ENCODE data around the gene NMS. TPM values are rescaled to one million over a fixed set of nuclear protein-coding genes. Genes with fewer than 3 reads are reported as not detected.

NMS gene
- total and polyA plus RNA-seq, 2 of the 13 experiments (the other 11 are each of a cell fraction or from before 2014, with no cell fraction given), result not detected

- in situ Hi-C loops (cut with HindIII; ENCODE audit: extremely low pct_ligation_motif_present, low pct_unique_long_range_greater_than_20kb), result no loop called here
- Histone ChIP-seq H3K4me3 (replicated peaks in 1 of 3; ENCODE audit: insufficient read depth in 1 of 3, low read depth in 2 of 3, low read length in 3 of 3) (no peak overlapping the region), H3K4me2 (ENCODE audit: low read depth, low read length) (no peak overlapping the region), H2AFZ (ENCODE audit: low read length) (no peak overlapping the region), H3K27me3 (ENCODE audit: control insufficient read depth in 1 of 2, insufficient read depth in 2 of 2, low read length in 2 of 2) (peaks cover 3% of the 10 kb centered on the region in 2 experiments; a peak in 2 of 5 replicates), H3K27ac (ENCODE audit: extremely low read length, insufficient read depth, low read length) (no peak overlapping the region), H3K79me2 (ENCODE audit: insufficient read depth, low read length) (no peaks in the 10 kb centered on the region), H4K20me1 (ENCODE audit: insufficient read depth, low read length) (no peaks in the 10 kb centered on the region), H3K9me3 (ENCODE audit: low read length) (no peaks in the 10 kb centered on the region), H3K4me1 (ENCODE audit: insufficient read depth, low read length) (no peaks in the 10 kb centered on the region), H3K9ac (ENCODE audit: insufficient read depth, low read depth, low read length) (no peak overlapping the region), H3K36me3 (replicated peaks in 1 of 2; ENCODE audit: control insufficient read depth in 1 of 2, insufficient read depth in 2 of 2, low read length in 2 of 2) (no peaks in the 10 kb centered on the region)
- FAIRE-seq, result no peak
- TF ChIP-seq MAZ (IDR thresholded peaks at IDR 0.05; ENCODE audit: borderline replicate concordance, low read depth, low read length), result no peak
- no peak for TF ChIP-seq MAZ (CRISPR knock-in tag; IDR thresholded peaks at IDR 0.05; ENCODE audit: low read depth)
- no peak for TF ChIP-seq TFAP4 (IDR thresholded peaks at IDR 0.05; ENCODE audit: borderline replicate concordance, low read depth)
- no peak for TF ChIP-seq ZNF792 (CRISPR knock-in tag; IDR thresholded peaks at IDR 0.05)
- no peak for TF ChIP-seq CREB1 (IDR thresholded peaks at IDR 0.05)
- no peak for TF ChIP-seq CREB1 (CRISPR knock-in tag; IDR thresholded peaks at IDR 0.05)
- no peak for TF ChIP-seq ZNF878 (CRISPR knock-in tag; IDR thresholded peaks at IDR 0.05)
- TF ChIP-seq GLI4 (CRISPR knock-in tag; IDR thresholded peaks at IDR 0.05; ENCODE audit: borderline replicate concordance), result no peak
- no peak for TF ChIP-seq IRF9 (CRISPR knock-in tag; IDR thresholded peaks at IDR 0.05; ENCODE audit: borderline replicate concordance)
- no peak for TF ChIP-seq SNAPC5 (CRISPR knock-in tag; IDR thresholded peaks at IDR 0.05; ENCODE audit: borderline replicate concordance)
- no peak for TF ChIP-seq SP1 (IDR thresholded peaks at IDR 0.05)
- TF ChIP-seq SP1 (CRISPR knock-in tag; IDR thresholded peaks at IDR 0.05), result no peak
- no peak for TF ChIP-seq ZNF652 (CRISPR knock-in tag; IDR thresholded peaks at IDR 0.05; ENCODE audit: borderline replicate concordance, low read depth)
- TF ChIP-seq ZC3H4 (CRISPR knock-in tag; IDR thresholded peaks at IDR 0.05; ENCODE audit: borderline replicate concordance), result no peak
- TF ChIP-seq ZNF335 (CRISPR knock-in tag; IDR thresholded peaks at IDR 0.05), result no peak
- no TSS peak for BruUV-seq (replicated peaks)
- ChIA-PET CTCF (ENCODE audit: low intra/inter-chr PET ratio, low total read pairs) (no interaction called here), POLR2A (no interaction called here)
- no peak for ATAC-seq
- WGBS (ENCODE audit: low lambda C conversion rate), result 5% methylated on average over 2 of the region's 2 CpGs
- intact Hi-C loops (cut with micrococcal nuclease; ENCODE audit: unreplicated experiment), result no loop called here
- DNase-seq (ENCODE audit: low spot score), result no peak
These were observed 15.1 kb downstream of the NMS start for GRCh38 chr2:100485396-100485795.
